ENCODE results near the gene ZNF212. TPM values are rescaled to one million over a fixed set of nuclear protein-coding genes. Genes with fewer than 3 reads are reported as not detected.
"Not testable (repeated sequence)": the region's sequence is repeated elsewhere in the genome, so short reads cannot be mapped to it uniquely, and the experiment has no call there.

The ZNF212 gene
- total RNA-seq, 1 donor from 2014 or later = 8.8 TPM

GRCh38 chr7:149229526-149229925 is 9.9 kb upstream of the ZNF212 start:
- H3K9me3 ChIP-seq = no peaks in the 10 kb centered on the region
- H3K27me3 ChIP-seq = no peaks in the 10 kb centered on the region
- H3K27ac ChIP-seq = no peak overlapping the region
- DNase-seq (ENCODE audit: extremely low spot score in 2 of 2) = no peak
- TF ChIP-seq POLR2A (IDR thresholded peaks at IDR 0.05) = no peak
- TF ChIP-seq POLR2AphosphoS5 (IDR thresholded peaks at IDR 0.05; ENCODE audit: insufficient read depth in 1 of 2, low read depth in 1 of 2) = no peak
- TF ChIP-seq, protein P1, sequence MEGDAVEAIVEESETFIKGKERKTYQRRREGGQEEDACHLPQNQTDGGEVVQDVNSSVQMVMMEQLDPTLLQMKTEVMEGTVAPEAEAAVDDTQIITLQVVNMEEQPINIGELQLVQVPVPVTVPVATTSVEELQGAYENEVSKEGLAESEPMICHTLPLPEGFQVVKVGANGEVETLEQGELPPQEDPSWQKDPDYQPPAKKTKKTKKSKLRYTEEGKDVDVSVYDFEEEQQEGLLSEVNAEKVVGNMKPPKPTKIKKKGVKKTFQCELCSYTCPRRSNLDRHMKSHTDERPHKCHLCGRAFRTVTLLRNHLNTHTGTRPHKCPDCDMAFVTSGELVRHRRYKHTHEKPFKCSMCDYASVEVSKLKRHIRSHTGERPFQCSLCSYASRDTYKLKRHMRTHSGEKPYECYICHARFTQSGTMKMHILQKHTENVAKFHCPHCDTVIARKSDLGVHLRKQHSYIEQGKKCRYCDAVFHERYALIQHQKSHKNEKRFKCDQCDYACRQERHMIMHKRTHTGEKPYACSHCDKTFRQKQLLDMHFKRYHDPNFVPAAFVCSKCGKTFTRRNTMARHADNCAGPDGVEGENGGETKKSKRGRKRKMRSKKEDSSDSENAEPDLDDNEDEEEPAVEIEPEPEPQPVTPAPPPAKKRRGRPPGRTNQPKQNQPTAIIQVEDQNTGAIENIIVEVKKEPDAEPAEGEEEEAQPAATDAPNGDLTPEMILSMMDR (IDR thresholded peaks at IDR 0.05) = no peak
- intact Hi-C loops (cut with DNase I) = no loop called here
- H3K4me3 ChIP-seq = no peak overlapping the region
- no peaks in the 10 kb centered on the region for H3K4me1 ChIP-seq
- peaks cover 0 to 13% of the 10 kb centered on the region in 2 donors for H3K36me3 ChIP-seq

- Histone ChIP-seq H3K4me3 (no peak overlapping the region), H3K4me1 (no peaks in the 10 kb centered on the region), H3K27me3 (no peaks in the 10 kb centered on the region), H3K27ac (no peak overlapping the region), H3K9me3 (no peaks in the 10 kb centered on the region), H3K36me3 (no peaks in the 10 kb centered on the region)
- TF ChIP-seq POLR2A (IDR thresholded peaks at IDR 0.05) (no peak), POLR2AphosphoS5 (IDR thresholded peaks at IDR 0.05; ENCODE audit: insufficient read depth in 1 of 2, low read depth in 1 of 2) (no peak)
- TF ChIP-seq, protein P1 (IDR thresholded peaks at IDR 0.05) = no peak
- no peak for DNase-seq (ENCODE audit: extremely low spot score in 2 of 2)
- intact Hi-C loops (cut with DNase I) = no loop called here
Measured at GRCh38 chr7:149232362-149232761, 7.1 kb upstream of the ZNF212 start.

GRCh38 chr7:149233655-149234204 is 5.7 kb upstream of the ZNF212 start:
- H3K27me3 ChIP-seq; H3K36me3 ChIP-seq; DNase-seq (ENCODE audit: extremely low spot score in 2 of 2); intact Hi-C loops (cut with DNase I); H3K4me1 ChIP-seq; H3K27ac ChIP-seq; H3K9me3 ChIP-seq; H3K4me3 ChIP-seq: not testable (repeated sequence)

- no peak for TF ChIP-seq POLR2A (IDR thresholded peaks at IDR 0.05)
- TF ChIP-seq POLR2AphosphoS5 (IDR thresholded peaks at IDR 0.05; ENCODE audit: insufficient read depth in 1 of 2, low read depth in 1 of 2) = no peak
- TF ChIP-seq, protein P1 (IDR thresholded peaks at IDR 0.05) = no peak
- Histone ChIP-seq H3K27ac (no peak overlapping the region), H3K4me3 (no peak overlapping the region), H3K9me3 (no peaks in the 10 kb centered on the region), H3K36me3 (no peaks in the 10 kb centered on the region), H3K27me3 (no peaks in the 10 kb centered on the region), H3K4me1 (peaks cover 18% of the 10 kb centered on the region)
- intact Hi-C loops (cut with DNase I) = no loop called here
- no peak for DNase-seq (ENCODE audit: extremely low spot score in 2 of 2)
Measured at GRCh38 chr7:149237502-149237901, 1.9 kb upstream of the ZNF212 start.

DNA sequence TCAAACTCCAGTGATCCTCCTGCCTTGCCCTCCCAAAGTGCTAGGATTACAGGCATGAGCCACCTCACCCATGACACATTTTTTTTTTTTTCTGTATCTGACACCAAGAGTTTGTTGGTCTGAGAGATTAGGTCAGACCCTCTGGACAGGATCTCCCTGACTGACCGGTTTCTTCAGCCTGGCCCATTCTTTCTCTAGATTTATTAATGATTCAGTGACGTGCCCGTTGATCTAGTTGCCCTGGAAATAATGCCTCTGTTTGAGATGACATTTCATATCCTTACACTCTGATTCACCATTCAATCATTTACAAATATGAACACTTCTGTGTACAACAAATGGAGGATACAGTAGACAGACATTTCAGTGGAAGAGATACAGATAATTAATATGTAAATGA is 1.4 kb upstream of the ZNF212 start:
- peaks cover 18% of the 10 kb centered on the region for H3K4me1 ChIP-seq
- no peak overlapping the region for H3K27ac ChIP-seq
- no peaks in the 10 kb centered on the region for H3K9me3 ChIP-seq
- intact Hi-C loops (cut with DNase I) = no loop called here
- no peak for DNase-seq (ENCODE audit: extremely low spot score in 2 of 2)
- TF ChIP-seq POLR2A (IDR thresholded peaks at IDR 0.05) (no peak), POLR2AphosphoS5 (IDR thresholded peaks at IDR 0.05; ENCODE audit: insufficient read depth in 1 of 2, low read depth in 1 of 2) (peak in 1 of 2 donors; percentile 13)
- no peaks in the 10 kb centered on the region for H3K27me3 ChIP-seq
- H3K4me3 ChIP-seq = no peak overlapping the region
- H3K36me3 ChIP-seq = no peaks in the 10 kb centered on the region

DNA sequence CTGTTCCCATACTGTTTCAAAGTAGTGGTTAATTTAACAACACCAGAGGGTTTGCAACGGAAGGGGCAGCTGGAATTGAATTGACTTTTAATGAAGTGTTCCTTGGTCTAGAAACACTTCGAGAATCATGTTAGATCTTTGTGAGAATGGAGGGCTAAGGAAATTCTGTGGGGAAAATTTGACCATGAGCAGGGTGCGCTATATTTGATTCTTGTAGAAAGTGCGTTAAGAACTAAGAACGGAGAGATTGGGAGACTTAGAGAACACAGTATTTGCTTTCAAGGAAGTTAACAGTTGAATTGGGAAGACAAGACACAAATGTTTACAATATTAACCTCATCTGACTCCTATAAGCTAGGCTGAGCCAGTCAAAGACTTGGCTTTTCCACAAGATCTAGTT is 1.2 kb downstream of the ZNF212 start:
- Histone ChIP-seq H3K4me1 (peaks cover 27% of the 10 kb centered on the region), H3K27me3 (no peaks in the 10 kb centered on the region), H3K4me3 (peak overlapping the region; percentile 70 to 80), H3K27ac (peak overlapping the region; percentile 85), H3K36me3 (no peaks in the 10 kb centered on the region), H3K9me3 (no peaks in the 10 kb centered on the region)
- TF ChIP-seq, protein P1 (IDR thresholded peaks at IDR 0.05) = no peak
- TF ChIP-seq POLR2AphosphoS5 (IDR thresholded peaks at IDR 0.05; ENCODE audit: insufficient read depth in 1 of 2, low read depth in 1 of 2) (no peak), POLR2A (IDR thresholded peaks at IDR 0.05) (no peak)
- intact Hi-C loops (cut with DNase I) = no loop called here
- DNase-seq (ENCODE audit: extremely low spot score in 2 of 2) = no peak
